ENCODE results near the gene DDHD1.
A peak's percentile ranks its signal among the peaks of the same experiment; 100 is the strongest.
"Not testable (repeated sequence)": the region's sequence is repeated elsewhere in the genome, so short reads cannot be mapped to it uniquely, and the experiment has no call there.

DDHD1 gene

DNA sequence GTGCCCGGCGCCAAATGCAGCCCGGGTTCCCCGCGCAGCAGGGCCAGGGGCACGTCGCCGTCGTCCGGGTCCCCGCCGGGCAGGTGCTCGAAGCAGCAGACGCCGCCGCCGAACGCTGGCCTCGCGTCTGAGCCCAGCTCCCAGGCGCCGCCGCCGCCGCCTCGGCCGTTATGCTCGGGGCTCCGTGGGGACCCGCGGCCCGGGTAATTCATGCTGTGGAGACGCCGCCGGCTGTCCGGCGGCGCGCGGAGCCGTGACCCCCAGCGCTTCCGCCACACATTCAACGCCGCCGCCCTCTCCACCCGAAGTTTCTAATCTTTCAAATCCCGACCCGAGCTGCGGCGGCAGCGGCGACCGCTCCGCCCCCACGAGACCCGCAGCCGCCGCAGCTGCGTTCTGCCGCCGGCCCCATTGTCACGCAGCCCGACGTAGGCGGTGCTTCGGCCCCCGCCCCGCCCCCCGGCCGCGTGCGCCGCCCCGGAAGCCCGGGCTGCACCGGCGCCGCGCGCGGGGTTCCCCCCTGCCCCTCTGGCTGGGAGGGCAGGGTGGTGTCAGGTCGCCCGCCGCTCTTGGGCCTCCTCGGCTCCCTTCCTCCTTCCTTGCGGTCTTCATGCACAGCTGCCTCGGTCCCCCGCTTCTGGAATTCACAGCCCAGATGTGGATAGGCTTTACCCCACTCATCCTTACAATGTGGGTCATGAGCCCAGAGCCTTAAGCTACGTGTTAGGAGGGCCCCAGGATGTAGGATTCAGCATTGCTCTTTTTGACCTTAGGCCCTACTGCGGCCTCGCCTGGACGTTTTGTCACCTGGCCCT, at the start of gene DDHD1:
DDHD1 (minus strand) TSS at position 437 of the 815 bp plus-strand sequence; CDS start at position 212, 225 bp downstream.
- peak; percentile 66 to 72 (median 70) for DNase-seq (ENCODE audit: low read depth in 3 of 3)

DNA sequence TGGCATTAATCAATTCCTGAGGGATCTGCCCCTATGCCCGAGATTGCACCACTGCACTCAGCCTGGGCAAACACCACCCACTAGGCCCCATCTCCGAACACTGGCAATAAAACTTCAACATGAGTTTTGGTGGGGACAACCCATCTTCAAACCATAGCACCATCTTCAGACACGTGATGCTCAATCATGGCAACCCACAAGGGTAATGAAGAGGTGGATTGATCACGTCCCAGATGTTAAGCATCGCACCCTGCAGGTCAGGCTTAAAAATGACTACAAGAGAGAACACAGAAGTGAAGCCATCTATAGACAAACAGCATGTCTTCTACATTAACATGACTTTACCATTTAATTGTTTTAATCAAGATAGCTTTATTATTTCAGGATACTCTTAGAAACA, 42.8 kb upstream of the DDHD1 start:
- DNase-seq (ENCODE audit: low read depth in 3 of 3), result no peak

DNA sequence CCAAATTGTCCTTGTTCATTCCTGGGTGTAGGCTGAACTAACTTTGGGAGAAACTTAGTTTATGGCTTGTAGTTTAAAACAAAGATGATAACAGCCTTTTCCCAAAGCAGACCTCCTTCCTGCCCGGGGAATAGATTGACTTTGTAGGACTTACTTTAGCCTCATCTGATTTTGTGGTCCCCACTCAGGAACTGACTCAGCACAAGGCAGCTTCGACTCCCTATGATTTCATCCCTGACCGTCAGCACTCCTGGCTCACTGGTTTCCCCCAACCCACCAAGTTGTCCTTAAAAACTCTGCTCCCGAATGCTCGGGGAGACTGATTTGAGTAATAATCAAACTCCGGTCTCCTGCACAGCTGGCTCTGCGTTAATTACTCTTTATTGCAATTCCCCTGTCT, 40.1 kb upstream of the DDHD1 start:
- DNase-seq (ENCODE audit: low read depth in 3 of 3), result no peak

DNA sequence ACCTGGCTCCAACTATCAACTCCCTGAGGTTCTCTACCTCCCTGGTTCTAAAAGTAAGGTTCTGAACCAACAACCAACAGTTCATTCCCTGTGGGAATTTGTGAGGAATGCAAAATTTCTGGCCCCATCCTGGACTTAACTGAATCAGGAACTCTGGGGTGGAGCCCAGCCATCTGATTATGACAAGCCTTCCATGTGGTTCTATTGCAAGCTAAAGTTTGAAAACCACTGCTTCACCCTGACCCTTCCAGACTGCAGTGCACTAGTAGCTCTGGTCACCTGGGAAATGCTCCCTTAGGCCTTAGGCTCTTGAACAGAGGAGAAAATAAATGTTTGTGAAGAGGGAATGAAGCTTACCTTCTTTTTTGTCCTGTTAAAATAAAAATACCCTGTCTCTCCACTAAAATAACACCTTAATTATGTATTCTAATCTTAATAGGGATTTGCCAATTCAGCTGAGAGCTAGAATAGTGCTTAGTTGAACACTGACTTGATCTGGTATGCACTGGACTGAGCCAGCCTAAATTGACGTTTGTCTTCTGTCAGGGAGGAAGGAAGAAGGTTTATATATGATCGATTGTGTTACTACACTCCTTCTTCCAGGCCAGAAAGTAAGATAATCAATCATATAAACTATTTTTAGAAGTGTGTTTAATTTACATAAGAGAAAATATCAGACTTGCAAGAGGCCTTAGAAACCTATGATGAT, 39.1 kb upstream of the DDHD1 start:
- no peak for DNase-seq (ENCODE audit: low read depth in 3 of 3)

DNA sequence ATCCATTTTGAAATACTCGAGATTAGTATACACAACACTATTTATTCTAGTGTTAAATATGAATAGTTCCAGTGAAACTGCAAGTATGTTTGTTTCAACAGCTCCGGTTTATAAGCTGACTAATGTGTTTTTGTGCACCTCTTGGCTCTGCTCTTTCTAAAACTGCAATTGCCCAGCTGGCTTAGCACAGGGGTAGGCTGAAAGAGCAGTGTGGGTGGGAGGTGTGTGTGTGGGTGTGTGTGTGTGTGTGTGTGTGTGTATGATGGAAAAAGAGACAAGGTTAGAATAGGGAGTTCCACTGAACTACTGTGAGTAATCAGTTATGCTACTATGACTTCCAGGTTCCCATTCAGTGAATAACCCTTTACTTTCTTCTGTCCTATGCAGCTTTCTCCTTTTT, 37.8 kb upstream of the DDHD1 start:
- DNase-seq (ENCODE audit: low read depth in 3 of 3), result peak; percentile 26 to 40 (median 27)

DNA sequence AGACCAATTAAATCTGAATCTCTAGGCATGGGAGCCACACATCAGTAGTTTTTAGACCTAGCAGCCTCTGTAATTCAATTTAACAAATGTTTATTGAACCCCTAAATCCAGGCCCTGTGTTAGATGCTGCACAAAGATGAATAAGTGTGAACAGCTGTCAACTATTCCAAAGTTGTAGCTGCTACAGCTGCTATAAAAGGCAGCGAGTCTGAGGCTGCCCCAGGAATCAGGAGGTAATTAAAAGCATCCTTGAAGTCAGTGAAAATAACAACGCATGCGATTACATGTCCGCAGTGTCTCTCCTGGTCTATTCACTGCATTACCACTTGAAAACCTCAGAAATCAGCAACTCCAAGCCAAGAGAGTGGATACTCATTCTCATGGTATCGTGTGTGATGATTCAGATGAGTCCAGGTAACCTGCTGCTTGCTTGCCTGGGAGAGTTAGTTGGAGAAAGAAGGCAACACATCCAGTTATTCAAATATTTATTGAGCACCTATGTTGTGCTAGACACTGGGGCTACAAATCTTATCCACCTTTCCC, 34.9 kb upstream of the DDHD1 start:
- no peak for DNase-seq (ENCODE audit: low read depth in 3 of 3)

DNA sequence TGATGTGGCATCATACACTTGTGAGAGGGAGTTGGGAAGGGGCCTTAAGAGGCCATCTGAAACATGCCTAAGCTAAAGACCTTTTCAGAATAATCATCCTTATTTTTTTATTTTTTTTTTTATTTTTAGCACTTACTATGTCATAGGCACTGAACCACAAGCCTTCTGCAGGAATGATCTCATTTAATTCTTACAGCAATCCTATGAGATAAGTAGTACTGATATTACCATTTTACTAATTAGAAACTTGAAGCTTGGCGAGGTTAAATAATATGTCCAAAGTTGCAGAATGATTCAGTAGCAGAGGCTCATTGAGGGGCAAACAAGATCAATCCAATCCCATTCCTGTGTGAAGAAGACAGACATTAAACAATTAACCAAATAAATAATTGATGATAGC, 33.4 kb upstream of the DDHD1 start:
- no peak for DNase-seq (ENCODE audit: low read depth in 3 of 3)

DNA sequence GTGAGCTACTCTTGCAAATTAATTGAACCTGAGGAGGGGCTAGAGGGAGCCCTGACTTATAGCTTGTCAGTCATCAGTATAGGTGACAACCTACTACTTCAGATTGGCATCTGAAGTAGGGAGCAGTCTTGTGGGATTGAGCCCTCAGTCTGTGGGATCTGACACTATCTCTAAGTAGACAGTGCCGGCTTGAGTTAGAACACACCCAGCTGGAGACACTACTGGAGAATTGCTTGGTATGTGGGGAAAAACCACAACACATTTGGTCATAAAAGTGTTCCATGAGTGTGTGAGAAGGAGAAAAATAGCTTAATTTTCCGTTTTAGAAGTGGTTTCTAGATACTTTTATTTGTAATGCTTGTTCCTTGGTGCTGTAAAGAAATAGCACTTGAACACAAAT, 30.5 kb upstream of the DDHD1 start:
- DNase-seq (ENCODE audit: low read depth in 3 of 3), result no peak

DNA sequence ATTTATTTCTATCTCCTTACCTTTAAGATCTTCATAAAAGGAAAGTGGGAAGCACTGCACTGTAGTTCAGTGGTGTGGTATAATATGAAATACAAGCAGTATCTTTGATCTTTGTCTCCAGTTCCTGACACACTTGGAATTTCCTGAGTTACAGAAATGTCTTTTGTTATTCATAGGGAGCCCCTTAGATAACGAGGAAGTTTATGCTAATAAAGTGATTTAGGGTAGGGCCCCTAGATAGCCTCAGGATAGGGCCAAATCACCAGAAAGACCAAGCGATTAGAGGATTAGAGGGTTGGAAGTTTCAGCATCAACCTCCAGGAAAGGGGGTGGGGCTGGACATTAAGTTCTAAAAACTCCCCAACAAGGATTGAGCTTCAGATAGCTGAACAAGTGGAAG, 29.9 kb upstream of the DDHD1 start:
- no peak for DNase-seq (ENCODE audit: low read depth in 3 of 3)

DNA sequence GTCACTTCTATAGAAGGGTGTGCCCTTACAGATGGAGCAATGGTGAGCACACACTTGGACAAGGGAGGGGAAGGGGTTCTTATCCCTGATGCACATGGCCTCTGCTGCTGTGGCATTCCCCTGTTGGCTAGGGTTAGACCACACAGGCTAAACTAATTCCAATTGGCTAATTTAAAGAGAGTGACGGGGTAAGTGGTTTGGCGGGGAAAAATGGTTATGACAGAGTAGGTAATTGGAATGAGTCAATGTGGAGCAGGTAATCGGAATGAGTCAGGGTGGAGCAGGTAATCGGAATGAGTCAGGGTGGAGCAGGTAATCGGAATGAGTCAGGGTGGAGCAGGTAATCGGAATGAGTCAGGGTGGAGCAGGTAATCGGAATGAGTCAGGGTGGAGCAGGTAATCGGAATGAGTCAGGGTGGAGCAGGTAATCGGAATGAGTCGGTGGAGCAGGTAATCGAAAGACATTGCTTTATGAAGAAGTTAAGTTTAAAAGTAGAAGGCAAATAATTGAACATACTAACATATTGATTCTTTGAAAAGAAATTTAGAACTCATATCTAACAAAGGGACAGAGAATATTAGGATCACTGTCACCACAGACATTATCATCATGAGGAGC, 28.4 kb upstream of the DDHD1 start:
- DNase-seq (ENCODE audit: low read depth in 3 of 3), result not testable (repeated sequence)

DNA sequence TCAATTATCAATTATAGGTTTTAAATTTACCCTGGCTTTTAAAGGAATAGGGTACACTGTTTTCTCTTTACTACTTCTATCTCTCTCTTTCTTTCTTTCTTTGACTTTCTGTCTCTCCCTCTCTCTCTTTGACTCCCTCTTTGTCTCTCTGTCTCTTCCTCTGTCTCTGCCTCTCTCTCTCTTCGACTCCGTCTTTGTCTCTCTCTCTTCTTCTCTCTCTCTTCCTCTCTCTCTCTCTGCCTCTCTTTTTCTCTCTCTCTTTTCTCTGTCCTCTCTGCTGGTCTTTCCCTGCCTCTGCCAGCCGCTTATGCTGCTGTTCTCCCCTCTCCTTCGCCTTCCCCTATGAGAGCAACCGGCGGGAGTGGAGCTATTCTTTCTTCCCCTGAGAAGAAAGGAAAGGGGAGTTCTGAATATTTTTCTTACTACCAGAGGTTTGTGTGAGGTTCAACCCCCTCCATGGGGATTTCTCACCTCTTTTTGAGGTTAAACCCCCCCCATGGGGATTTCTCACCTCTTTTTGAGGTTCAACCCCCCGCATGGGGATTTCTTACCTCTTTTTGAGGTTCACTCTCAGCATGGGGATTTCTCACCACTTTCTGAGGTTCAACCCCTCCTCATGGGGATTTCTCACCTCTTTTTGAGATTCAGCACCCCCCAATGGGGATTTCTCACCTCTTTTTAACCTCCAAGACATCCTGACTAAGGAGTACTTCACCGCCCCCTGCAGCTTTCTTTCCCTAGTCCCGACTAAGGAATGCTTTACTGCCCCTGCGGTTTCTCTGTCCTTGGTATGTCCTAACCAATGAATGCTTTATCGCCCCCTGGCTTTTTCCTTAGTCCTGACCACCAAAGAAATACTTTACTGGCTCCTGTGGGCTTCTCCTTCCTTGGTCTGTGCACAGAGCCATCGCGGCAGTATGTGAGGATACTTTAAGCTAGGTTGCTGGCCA, 27.4 kb upstream of the DDHD1 start:
- DNase-seq (ENCODE audit: low read depth in 3 of 3), result peak in 2 of 3 experiments; percentile 2 to 12

DNA sequence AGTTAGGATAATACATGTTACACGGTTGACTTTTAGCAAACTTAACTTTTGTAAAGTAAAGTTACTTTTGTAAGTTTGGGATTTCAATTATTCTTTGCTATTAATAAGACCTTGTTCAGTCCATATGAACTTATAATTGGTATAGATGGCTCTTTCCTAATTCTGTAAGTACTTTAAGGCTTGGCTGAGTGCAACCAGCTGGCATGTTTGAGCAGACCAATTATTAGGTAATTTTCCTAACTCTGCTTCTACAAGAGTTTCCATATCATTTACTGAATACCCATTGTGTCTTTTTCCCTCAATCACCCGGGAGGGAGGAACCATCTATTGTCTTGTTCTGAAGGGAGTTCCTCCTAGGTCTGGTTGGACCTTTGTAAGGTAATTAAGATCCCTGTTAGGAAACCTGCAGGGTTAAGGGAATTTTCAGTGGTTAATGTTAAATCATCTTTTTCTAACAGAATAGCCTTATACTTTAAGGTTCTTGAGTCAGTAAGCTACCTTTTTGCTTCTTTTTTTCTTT, 26.4 kb upstream of the DDHD1 start:
- not testable (repeated sequence) for DNase-seq (ENCODE audit: low read depth in 3 of 3)

DNA sequence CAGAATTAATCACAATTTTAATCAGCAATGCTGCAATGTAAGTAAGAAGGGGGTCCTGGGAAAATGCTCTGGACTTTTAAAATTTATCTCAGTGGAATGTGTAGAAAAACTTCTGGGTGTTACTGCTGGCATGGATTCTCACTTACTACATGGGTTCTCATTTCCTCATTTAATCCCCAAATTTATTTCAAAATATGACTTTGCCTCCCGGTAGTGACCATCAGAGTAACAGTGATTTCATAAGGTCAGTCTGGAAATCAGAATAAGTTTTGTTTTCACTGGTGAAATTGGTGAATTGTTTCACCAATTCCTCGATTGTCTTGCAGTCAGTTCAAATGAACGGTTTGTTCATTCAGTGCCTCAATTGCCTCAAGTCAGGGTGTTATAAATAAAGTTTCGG, 22.3 kb upstream of the DDHD1 start:
- DNase-seq (ENCODE audit: low read depth in 3 of 3), result no peak

DNA sequence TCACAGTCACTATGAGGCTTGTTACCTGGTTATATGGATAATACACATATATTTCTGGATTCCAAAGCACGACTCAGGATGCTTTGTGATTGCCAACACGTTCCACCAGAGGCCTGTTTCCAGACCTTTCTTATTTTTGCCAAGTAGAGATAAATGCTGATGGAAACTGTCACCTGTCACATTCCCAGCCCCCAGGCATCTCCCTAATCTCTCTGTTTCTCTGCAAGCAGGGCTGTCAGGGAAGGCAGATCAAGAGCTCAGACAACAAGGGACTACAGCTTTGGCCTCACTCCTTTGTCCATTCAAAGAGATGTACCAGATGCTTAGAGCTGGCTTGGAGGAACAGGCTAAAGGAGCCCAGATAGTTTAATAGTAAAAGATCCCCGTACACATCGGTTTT, 21.8 kb upstream of the DDHD1 start:
- DNase-seq (ENCODE audit: low read depth in 3 of 3), result no peak

DNA sequence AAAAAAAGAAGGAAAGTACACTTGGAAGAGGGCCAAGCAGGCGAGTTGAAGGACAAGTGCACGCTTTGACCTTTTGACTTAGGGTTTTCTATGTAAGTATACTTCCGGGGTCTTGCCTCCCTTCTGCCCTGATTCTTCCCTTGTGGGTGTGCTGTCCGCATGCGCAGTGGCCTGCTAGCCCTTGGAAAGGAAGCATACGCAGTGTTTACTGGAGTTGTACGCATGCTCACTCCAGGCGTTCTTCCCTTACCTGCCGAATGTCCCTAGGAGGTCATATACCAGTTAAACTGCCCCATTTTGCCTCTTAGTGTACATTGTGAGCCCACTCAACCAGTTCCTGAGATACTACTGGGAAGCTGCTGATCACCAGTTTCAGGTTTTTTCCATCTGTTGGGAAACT, 15.7 kb upstream of the DDHD1 start:
- DNase-seq (ENCODE audit: low read depth in 3 of 3), result no peak

DNA sequence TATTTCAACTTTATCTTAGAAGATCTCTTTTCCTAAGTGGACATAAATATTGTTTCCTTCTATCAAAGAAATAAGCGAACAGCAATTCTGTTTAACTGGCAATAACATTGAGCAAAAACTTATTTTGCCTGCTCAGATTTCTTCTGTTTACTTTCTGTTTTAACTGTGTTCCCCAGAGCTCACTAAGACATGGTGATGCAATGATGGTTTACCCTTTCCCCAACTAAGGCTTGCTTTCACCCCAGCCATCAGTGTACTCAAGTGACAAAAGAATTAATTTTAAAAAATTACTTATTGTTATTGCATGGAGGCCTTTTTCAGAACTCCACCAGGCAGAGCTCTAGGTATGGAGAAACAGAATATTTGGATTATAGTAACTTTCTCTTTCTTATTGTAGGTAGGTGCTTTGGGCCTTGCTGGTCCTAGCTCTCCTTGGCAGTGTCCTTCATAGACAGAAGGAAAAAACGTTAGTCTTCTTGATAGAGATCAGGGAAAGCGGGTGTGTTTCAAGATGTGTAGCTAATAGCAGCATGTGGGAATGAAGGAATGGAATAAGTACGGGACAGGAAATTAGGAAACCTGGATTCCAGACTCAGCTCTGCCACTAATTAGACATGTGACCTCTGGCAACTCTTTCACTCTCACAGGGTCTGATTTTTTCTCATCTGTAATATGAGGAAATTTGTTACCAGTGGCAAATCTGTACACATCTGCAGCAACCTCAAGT, 14.6 kb upstream of the DDHD1 start:
- no peak for DNase-seq (ENCODE audit: low read depth in 3 of 3)

DNA sequence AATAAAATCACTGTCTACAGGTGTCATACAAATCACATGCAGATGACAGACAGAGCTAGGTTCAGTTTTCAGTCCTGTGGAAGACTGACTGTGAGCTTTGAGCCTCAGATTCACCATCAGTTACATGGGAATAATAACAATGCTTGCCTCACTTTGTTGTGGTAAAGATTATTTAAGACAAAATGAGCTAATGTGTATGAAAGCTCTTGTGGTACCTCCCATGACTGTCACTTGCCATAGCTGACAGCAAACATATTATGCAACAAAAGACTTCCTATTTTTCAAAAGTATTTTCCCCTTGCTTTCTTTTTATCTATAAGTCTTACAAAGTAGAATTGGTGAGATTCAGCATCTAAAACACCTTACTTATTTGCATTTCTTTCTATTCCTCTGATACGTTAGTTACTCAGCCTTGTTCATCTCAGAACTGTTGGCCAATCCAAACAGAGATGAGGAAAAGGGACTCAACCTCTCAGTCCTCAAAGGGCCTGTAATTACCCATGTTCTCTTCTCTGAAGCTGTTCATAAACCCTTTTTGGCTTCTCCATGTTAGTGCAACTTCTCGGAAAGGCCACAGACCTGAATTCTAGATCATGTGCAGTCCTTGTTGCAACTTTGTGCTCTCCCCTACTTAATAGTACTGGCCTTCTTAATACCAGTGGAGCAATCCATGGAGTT, 8.8 kb upstream of the DDHD1 start:
- DNase-seq (ENCODE audit: low read depth in 3 of 3), result no peak

DNA sequence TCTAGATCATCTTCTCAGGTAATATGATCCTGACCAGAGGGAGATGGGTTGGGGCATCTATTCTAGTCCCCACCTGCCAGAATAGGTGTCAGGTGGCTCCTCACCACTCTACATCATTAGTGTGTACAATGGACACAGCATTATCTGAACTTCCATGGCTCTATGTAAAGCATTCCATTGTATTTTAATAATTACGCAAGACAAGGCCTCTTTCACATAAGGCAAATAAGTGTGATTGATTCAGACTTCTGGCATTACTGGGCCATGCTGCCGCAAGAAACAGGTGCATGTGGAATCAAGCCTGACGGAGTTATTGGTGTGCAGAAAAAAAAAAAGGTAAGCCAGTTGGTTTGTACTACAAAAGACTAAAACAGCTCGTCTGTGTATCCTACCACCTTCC, 3.1 kb upstream of the DDHD1 start:
- DNase-seq (ENCODE audit: low read depth in 3 of 3), result no peak

DNA sequence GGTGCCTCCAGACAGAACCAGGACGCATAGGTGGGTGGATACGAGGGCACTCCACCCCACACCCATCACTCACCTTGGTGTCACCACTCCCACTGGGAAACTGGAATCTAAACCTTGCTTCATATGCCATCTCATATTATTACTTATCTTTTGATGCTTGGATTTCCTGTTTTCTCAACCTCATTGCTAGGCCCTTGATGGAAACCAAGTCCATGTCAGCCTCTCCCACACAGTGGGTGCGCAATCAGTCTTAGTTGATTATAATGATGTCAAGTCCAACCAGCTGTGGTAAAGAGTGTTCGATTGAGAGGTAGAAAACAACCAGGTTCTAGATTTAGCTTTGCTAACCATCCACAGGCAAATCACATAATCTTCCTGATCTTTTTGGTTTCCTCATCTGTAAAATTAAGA, 584 bp upstream of the DDHD1 start:
- DNase-seq (ENCODE audit: low read depth in 3 of 3), result no peak

Data from stimulated activated CD4-positive, alpha-beta T cell treated with anti-CD3 and anti-CD28 coated beads, TNF-alpha, amount 100 ng/mL, for 4 hours (primary cell).